Right ventricle myocardium inferior (tissue), 1 donor: Measurements from ENCODE around the gene SH2D7. TPM values are rescaled to one million over a fixed set of nuclear protein-coding genes. Genes with fewer than 3 reads are reported as not detected.

Experiments used
- ATAC-seq: fragments of 200-7000 bp; cut with Tn5 transposase; one replicate; pipeline ENCODE4 v1.9.1; 2020; ENCODE audit warnings: mild to moderate bottlenecking, moderate library complexity
- DNase-seq: peaks from one replicate; pipeline ENCODE4 v3.0.0; 2021; ENCODE audit errors: missing footprints
- intact Hi-C: fragments of 100-400 bp; cut with DNase I; formaldehyde crosslinking; loops from one replicate; pipeline ENCODE4 v1.11.0; 2022
- total RNA-seq: library from RNA; stranded (reverse); fragmentation: NEBNext Ultra II Directional; extraction: Animal tissue kit (Norgen Biotek cat#: 25700); gene quantifications from one replicate; pipeline ENCODE4 v1.2.1, GENCODE V29; 2021
- donor health status: DM: no; HTN: yes; CAD: no; lungs with severe emphysema.

The SH2D7 gene
- total RNA-seq, 1 donor from 2014 or later = not detected

DNA sequence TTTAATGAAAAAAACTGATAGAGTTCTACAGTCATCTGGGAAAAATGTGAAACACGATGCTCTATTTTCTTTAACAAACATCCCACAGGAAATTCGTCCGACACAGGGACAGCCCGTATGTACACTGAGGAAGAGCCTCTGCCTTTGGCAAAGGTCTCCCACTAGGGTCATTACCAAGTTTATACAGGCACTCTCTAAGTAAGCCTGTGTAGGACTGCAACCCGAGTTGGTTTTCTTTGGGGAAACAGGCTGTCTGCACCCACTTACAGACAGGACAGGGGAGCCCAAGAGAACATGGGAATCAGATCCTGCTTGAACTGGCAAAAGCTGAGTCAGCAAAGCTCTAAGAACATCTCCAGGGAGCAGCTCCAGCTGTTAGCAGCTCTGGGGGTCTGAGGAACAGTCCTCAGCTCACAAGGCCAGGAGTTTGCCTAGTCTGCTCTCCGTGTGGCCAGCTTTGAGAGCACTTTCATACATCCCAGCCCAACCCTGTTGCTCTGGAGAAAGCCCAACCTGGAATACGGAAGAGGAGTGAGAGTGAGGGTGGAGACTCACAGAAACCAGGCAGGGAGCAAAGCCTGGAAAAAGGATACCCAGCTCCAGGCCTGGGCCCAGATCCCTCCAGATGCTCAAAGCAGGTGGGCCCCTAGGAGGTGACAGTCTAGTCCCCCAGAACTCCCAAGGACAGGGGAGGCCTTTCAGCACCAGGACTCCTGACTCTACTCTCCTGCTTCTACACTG, 16.7 kb upstream of the SH2D7 start:
- intact Hi-C loops = loop anchor here (5.0 kb wide), 2 partner anchors 38 to 68 kb away; no protein-coding TSS in a partner anchor
- ATAC-seq = peak; percentile 69

DNA sequence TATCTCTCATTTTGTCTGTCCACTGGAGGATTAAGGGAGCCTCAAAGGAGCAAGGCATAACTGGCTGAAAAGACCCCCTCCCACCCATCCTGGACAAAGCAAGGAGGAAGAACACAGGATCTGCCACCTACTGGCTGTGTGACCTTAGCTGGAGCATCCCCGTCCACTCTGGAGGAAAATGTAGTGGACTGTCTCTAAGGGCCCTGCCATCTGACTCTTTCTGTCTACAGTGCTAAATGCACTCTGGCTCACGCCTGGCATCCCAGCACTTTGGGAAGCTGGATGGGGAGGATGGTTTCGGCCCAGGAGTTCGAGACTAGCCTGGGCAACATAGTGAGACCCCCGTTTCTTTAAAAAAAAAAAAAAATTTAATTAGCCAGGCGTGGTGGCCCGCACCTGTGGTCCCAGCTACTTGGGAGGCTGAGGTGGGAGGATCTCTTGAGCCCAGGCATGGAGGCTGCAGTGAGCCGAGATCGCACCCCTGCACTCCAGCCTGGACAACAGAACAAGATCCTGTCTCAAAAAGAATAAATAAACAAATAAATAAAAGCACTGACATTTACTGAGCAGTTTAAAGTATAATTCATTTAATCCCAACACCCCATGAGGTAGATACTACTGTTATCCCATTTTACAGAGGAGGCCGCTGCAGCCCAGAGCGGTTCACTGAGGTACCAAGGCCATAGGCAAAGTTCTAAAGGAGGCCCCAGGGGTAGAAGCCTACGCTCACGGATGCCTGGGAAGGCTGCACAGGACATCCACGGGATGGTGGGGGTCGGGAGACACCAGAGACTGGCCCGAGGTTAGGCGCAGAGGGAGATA, 15.9 kb upstream of the SH2D7 start:
- ATAC-seq (peak; percentile 7), DNase-seq (no peak)
- intact Hi-C loops = loop anchor here (5.0 kb wide), 2 partner anchors 39 to 69 kb away; no protein-coding TSS in a partner anchor

More for the DNA sequence above, 16.7 kb upstream of the SH2D7 start:
- no peak for DNase-seq

DNA sequence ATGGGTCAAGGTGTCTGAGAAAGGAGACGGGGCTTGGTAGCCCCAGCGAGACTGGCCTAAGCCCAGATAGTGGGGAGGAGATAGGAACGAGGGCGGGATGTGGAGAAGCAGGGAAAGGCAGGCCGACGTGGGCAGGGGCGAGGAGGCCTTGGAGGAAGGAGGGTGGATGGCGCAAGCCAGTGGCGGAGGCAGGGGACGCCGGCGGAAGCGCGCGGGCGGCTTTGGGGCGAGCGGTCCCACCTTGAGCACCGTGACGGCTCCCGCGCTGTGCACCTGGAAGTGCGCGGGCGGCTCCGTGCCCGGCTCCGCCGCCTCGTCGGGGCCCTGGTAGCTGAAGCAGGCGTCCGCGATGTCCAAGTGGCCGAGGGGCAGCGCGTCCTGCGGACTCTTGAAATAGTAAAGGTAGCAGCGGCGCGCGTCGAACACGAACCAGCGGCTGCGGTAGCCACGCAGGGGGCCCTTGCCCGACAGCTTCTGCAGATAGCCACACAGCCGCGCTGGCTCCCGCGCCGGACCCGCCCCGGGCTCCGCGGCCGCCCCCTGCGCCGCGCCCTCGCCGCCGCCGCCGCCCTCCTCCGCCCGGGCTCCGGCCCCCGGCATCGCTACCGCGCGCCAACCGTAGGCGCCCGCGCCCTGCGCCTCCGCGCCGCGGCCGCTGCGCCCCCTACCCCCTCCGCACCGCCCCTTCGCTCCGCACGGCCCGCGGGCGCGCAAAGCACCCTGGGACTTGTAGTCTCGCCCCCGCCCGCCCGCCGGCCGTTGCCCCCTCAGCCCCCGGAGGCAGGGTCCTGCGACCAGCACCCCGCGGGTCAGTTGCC, 15.1 kb upstream of the SH2D7 start, which contains the start of gene TBC1D2B:
TBC1D2B (minus strand) TSS at position 659 of the 818 bp plus-strand sequence; CDS start at position 600, 59 bp downstream.
- peak; percentile 91 for DNase-seq
- peak; percentile 68 for ATAC-seq
- intact Hi-C loops = loop anchor here (5.0 kb wide), 2 partner anchors 40 to 70 kb away; no protein-coding TSS in a partner anchor

DNA sequence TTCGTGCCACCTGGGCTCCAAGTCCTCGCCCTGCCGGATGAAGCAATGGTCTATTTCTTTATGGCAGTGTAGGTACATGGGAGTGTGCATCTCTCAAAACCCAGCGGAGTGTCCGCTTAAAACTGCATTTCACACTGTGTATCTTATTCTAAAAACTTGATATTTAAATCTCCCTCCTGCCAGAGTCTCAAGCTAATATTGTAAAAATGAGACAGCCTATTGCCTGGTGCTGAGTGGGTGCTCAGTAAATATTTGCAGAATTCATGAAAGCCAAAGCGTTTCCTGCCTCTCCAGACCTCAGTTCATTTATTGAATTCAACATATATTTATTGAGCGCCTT, 14.5 kb upstream of the SH2D7 start:
- ATAC-seq = no peak
- intact Hi-C loops = loop anchor here (5.0 kb wide), 2 partner anchors 41 to 71 kb away; no protein-coding TSS in a partner anchor
- no peak for DNase-seq

DNA sequence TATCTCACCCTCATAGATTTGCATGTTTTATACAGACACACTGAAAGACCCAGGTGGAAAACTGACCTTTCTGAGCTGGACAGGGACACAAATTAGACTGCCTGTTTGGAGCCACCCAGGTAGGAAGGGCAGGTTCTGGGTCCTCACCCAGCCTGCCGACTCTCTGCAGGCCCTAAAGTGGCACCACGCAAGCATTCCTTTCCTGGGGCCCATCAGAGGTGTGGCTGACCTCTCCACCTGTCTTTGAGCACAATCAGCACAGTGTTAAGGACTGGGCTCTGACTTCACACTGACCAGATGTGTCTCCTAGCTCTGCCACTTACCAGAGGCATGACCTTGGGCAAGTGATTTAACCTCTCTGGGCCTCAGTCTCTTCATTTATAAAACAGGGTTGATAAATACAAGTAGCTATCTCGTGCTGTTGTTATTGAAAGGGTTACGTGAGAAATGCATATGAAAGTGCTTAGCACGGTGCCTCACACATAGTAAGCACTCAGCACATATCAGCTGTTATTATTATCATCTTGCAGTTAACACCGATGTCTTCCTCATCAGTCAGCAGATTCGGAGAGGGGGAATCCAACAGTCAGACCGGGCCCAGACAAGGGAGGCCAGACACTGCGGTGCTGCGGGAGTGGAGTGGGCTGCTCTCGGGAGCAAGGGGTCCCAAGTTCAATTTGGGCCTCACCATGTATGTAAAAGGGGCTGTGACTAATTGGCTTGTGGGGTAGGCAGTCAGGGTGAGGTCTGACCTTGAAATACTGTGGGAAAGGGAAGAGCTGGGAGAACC, 12.9 kb upstream of the SH2D7 start:
- no peak for DNase-seq
- no peak for ATAC-seq
- intact Hi-C loops = loop anchor here (5.0 kb wide), 2 partner anchors 42 to 72 kb away; no protein-coding TSS in a partner anchor

DNA sequence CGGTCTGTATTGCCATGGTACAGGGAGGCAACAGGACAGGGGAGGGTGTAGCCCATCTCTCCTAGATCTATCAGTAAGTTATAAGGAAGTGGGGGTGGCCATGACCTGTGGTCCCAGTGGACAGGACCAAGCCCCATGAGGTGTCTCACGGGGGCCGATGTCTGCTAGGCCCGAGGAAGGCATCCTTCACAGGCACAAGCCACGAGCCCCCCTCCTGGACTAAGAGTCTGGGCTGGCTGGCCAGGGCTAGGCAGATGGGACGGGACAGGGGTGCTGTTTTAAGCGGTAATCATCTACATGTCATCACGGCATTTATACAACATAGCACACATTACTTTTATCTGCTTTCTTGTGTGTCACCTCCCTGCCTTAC, 12.3 kb upstream of the SH2D7 start:
- intact Hi-C loops = no loop called here
- DNase-seq (no peak), ATAC-seq (no peak)

DNA sequence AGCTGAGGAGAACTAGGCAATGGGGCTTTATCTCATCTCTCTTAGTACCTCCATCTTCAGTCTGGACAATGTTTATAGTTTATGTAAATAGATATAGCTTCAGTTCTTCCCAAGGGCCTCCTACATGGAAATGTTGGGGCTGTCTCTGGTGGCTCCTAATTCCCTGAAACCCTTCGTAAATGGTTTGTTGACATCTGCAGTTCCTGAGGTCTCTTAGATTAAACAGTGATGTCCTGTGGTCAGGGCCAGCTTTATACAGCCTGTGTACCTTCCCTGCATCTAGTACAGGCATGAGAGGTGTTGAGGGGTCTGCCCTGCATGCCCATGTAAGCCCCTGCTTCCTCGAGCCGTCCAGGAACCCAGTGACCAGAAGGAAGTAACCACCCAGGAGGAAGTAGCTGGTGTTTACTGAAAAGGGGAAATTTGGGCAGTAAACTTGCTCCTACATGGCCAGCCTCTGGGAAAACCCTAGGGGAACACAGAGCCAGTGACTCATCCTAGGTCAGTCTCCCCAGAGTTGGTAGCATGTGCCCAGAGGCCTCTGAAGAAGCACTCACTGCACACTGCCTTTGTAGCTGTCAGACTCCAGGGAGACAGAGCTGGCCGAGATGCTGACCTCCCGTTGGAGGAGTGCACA, 10.1 kb upstream of the SH2D7 start:
- ATAC-seq (peak; percentile 36), DNase-seq (no peak)
- intact Hi-C loops = no loop called here

DNA sequence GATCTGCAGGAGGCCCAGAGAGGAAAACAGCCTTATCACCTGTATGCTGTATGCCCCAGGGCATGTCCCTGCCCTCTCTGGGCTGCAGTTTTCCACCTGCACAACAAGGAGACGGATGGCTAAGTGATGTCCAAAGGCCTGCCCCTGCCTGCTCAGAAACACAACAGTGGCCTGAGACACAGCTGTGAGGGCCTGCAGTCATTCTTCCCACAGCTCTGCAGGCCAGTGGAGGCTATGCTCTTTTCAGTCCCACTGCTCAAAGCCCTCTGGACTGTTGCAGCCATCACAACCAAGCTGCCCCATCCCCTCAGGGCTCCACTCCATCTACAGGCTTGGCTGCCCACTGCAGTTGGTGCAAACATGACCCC, 9.6 kb upstream of the SH2D7 start:
- intact Hi-C loops = no loop called here
- DNase-seq (no peak), ATAC-seq (no peak)

DNA sequence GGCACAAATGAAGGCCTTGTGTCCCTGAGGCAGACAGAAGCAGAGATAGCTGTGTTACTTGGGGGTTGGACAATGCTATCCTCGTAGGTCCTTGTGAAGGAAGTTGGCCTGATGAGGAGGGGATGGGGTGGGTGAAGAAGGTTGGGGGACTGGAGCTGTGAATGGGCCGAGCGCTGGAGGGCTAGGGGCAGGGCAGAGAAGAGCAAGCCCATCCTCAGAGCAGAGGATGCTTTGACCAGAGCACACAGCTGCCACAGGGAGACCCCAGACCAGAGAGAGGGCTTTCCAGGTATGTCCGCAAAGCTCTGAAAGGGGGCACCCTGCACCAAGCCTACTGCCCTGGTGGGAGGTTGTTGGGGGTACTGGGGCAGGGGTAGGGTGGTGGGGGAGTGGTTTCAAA, 9.2 kb upstream of the SH2D7 start:
- ATAC-seq (no peak), DNase-seq (no peak)
- intact Hi-C loops = no loop called here

DNA sequence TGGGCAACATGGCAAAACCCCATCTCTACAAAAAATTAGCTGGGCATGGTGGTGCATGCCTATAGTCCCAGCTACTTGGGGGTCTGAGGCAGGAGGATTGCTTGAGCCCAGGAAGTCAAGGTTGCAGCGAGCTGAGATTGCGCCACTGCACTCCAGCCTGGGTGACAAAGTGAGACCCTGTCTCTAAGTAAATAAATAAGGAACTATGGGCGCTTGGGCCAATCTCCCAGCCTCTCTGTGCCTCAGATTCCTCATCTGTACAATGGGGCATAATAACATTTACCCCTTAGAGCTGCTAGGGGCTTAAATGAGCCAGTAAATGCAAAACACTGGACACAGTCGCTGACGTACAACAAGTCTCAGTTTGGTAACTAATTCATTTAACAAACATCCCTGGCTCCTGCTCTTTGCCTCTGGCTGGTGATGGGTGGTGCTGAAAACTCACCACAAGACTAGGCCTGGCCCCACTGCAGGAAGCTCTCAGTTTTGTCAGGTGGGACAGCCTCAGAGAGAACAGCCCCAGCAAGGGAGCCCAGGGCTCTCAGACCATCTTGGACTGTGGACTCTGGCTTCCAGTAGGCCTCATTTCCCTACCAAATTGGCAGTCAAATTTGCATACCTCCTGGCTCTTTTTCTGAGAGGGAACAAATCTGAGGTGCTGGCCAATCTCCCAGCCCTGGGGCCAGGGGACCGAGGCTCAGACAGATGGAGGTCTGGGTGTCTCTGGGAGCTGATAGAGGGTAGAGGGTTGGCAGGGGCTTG, 8.5 kb upstream of the SH2D7 start:
- no peak for DNase-seq
- ATAC-seq = no peak
- intact Hi-C loops = no loop called here

DNA sequence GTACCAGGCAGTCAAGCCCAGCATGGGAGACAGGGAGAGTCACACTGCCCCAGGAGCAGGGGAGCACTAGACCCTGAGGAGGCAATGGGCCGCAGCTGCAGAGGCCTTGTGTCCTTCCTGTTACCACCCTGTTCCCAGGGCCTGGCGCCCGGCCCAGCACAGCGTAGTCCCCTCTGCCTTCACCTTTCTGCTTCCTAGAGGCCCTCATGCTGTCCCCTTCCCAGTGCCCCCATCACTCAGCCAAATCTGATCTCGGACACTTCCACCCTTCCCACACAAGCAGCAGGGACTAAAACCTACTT, 8.0 kb upstream of the SH2D7 start:
- ATAC-seq (peak; percentile 22), DNase-seq (peak; percentile 73)
- intact Hi-C loops = no loop called here

DNA sequence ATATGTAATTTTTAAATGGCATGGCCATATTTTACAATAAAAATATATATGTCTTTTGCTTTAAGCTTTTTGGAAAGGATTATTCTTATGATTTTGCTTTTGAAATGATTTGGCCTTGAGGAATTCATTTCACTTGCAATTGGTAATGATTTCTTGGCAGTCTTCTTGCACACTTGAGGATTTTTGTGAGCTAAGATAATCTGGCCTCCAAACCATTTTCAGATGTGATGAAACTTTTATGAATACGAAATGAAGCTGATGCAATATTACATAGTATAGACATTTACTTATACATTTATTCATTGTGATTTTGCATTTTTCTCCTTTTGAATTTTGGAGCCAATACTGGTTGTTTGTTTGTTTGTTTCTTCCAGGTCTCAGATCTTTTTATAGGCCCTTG, 6.4 kb upstream of the SH2D7 start:
- ATAC-seq (no peak), DNase-seq (no peak)
- intact Hi-C loops = no loop called here

DNA sequence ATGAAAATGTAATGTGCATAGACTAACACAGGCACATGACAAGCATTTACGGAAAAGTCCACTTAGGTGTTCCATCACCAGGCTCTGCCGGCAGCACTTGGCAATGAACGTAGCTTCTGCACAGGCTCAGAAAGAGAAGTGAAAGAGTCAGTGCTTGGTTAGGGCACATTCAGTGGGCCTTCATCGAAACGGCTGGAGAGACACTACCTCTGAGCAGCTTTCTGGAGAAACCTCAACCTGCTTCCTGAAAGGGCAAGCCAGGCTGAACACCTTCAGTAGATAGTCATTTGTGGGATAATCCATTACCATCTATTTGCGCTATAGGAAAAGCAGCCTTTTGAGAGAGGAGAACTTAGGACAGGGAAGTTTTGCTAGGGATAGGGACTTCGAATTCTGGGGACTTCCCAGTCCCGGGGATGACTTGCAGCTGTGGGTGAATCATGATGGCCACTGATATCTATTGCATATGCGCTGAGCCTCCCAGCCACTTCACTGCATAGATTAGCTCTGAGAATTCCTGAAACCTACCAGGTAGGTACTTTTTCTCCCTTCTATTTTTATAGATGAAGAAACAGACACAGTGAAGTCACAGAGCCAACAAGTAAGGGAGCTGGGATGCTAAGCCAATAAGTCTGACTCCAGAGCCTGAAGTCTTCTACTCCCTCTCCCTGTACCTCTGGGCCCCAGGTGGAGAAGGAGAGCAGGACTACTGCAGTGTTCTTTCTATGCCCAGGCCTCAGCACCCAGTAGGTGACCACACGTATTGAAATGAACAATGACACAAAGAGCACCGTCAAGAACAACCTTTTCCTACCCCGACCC, 4.2 kb upstream of the SH2D7 start:
- intact Hi-C loops = no loop called here
- DNase-seq (no peak), ATAC-seq (no peak)

DNA sequence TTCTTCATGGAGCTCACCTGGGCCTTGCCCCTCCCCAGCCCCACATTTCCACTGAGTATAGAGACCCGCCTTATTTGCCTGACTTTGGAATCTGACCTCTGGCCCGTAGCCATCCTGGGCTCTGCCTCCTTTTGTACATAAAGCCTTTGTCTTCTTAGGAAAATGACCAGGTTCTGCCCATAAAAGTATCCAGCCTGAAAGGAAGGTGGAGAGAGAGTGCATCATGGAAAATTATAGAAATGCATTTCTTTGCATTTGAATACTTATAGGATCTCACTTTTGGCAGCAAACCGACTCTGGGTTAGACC, 3.6 kb upstream of the SH2D7 start:
- intact Hi-C loops = no loop called here
- DNase-seq = no peak
- no peak for ATAC-seq

DNA sequence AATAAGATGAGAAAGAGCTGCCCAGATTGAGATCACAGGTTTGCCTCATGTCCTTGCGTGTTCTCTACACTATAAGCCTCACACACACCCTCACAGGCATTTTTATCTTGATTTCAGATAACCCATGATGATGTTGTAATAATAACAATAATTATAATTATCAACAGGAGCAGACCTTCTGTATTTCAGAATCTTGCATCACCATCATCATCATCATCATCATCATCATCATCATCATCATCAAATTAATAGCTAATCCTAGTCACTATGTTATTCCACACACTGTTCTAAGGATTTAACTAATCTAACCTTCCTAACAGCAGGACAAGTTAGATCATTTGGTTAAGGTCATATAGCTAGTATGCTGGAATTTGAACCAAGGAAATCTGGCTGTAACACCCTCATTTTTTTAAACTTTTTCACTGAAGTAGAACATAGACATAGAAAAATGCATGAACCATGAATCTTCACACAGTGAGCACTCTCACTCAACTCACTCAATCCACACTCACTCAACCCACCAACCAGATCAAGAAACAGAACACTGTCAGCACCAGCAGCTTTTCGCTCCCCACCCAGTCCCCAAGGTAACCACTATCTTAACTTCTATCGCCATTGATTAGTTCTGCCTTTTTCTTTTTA, 1.8 kb upstream of the SH2D7 start:
- ATAC-seq = no peak
- intact Hi-C loops = no loop called here
- DNase-seq = no peak

DNA sequence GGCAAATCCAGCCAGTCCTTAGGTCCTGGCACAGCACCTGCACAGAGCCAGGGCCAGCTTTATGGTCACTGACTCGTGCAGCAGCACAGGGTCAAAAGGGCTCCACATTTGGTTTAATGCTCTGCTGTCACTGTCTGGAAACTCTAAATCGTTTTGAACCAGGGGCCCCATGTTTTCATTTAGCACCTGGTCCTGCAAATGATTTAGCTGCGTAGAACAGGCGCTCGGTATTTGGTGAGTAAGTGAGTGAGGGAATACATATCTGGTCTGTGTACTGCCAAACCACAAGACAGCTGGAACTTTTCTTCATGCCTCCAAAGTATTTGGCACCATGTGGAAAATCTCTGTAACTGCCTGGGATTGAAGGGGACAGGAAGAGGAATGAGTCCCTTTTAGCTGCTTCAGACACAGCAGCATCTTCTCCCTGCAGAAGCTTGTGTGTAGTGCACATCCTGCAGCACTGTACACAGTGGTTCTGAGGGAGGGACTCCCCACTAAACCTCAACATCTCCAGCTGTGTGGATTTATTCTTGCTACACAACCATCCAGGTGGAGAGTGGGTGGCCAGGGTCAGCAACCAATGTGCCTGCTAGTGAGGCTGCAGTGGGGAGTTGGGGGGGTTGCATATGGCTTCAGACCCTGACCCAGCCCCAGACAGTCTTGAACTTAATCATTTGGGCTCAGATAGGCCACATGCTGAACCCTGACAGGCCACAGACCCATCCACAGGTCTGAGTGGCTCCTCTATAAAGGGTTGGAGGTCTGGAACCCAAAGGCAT, 1.1 kb downstream of the SH2D7 start:
- ATAC-seq (peak; percentile 80), DNase-seq (no peak)
- intact Hi-C loops = no loop called here
